Gastroesophageal sphincter (tissue), 4 donors: ENCODE results near the gene KIAA1217. TPM values are rescaled to one million over a fixed set of nuclear protein-coding genes. Genes with fewer than 3 reads are reported as not detected.

Experiments used
- ATAC-seq: fragments of 150-250 bp; one replicate; pipeline ENCODE4 v1.9.1; 2016; ENCODE audit warnings: mild to moderate bottlenecking, moderate library complexity
- H3K27ac ChIP-seq, 4 donors: fragments of 200-600 bp; sonication (generic) in 3 of 4; 1 replicate in 3 of 4; 2 replicates in 1 of 4; pipeline ENCODE4 v1.5.1; 2016 to 2019
- H3K27me3 ChIP-seq: fragments of 200-600 bp; sonication (generic); one replicate; pipeline ENCODE4 v1.5.1; 2019
- H3K36me3 ChIP-seq, 2 donors: fragments of 200-600 bp; sonication (generic); one replicate each; pipeline ENCODE4 v1.5.1; 2019; ENCODE audit warnings: control low read depth in 1 of 2
- H3K4me1 ChIP-seq, 3 donors: fragments of 200-600 bp; sonication (generic); 1 replicate in 2 of 3; 2 replicates in 1 of 3; pipeline ENCODE4 v1.5.1; 2016 to 2019; ENCODE audit warnings: control low read depth in 2 of 3
- H3K4me3 ChIP-seq, 2 donors: fragments of 200-600 bp; sonication (generic); one replicate each; pipeline ENCODE4 v1.5.1; 2019; ENCODE audit warnings: mild to moderate bottlenecking in 1 of 2, moderate library complexity in 1 of 2
- H3K9me3 ChIP-seq, 3 donors: fragments of 200-600 bp; sonication (generic); one replicate each; pipeline ENCODE4 v1.5.1; 2017 to 2019; ENCODE audit warnings: control low read depth in 2 of 3
- CTCF ChIP-seq, 4 experiments: fragments of 200-600 bp in 2 of 4; fragments of 450-650 bp in 2 of 4; sonication (generic) in 1 of 4; IDR thresholded peaks; one replicate each; pipeline ENCODE4 v1.5.1; 2017 to 2019; ENCODE audit warnings: antibody characterized with exemption in 4 of 4, mild to moderate bottlenecking in 2 of 4, moderate library complexity in 2 of 4
- EP300 ChIP-seq: sonication (generic); formaldehyde crosslinking; IDR thresholded peaks from one replicate; pipeline ENCODE4 v1.6.1; 2017; ENCODE audit warnings: antibody characterized with exemption, mild to moderate bottlenecking
- POLR2A ChIP-seq, 2 donors: fragments of 450-650 bp; IDR thresholded peaks; one replicate each; pipeline ENCODE4 v1.6.1; 2017; ENCODE audit warnings: antibody characterized with exemption in 2 of 2, mild to moderate bottlenecking in 2 of 2, moderate library complexity in 1 of 2
- POLR2AphosphoS5 ChIP-seq: sonication (generic); formaldehyde crosslinking; IDR thresholded peaks from one replicate; pipeline ENCODE4 v1.6.1; 2017; ENCODE audit warnings: antibody characterized with exemption
- WGBS, 2 donors: methylation state at CpG; one replicate each; pipeline ENCODE4 v1.1.5; 2018; ENCODE audit warnings: low coverage in 1 of 2; 5-methylcytosine and 5-hydroxymethylcytosine counted together
- total RNA-seq, 4 donors: library from RNA; depleted of rRNA; stranded (reverse); fragments of >200 nt; gene quantifications; one replicate each; pipeline ENCODE4 v1.1.0, GENCODE V29; 2016

Gene KIAA1217
- total RNA-seq, 4 donors from 2014 or later = 9.7 to 15.3 (median 12.7) TPM

GRCh38 chr10:24180891-24181290 is 28.0 kb upstream of the KIAA1217 start:
- Histone ChIP-seq H3K27me3 (no peaks in the 10 kb centered on the region), H3K4me3 (no peak overlapping the region), H3K9me3 (peaks cover 0 to 29% (median 0%) of the 10 kb centered on the region in 3 donors), H3K27ac (no peak overlapping the region), H3K4me1 (peaks cover 0 to 14% (median 0%) of the 10 kb centered on the region in 3 donors), H3K36me3 (no peaks in the 10 kb centered on the region)
- no peak for TF ChIP-seq POLR2A (IDR thresholded peaks at IDR 0.05)
- TF ChIP-seq CTCF (IDR thresholded peaks at IDR 0.05) = no peak
- TF ChIP-seq POLR2AphosphoS5 = no peak
- no peak for TF ChIP-seq EP300
- 68 to 100% methylated on average over 1 to 2 of the region's 2 CpGs for WGBS, 2 donors
- no peak for ATAC-seq

- Histone ChIP-seq H3K27ac (no peak overlapping the region), H3K9me3 (peaks cover 0 to 2% (median 0%) of the 10 kb centered on the region in 3 donors), H3K27me3 (no peaks in the 10 kb centered on the region), H3K4me3 (no peak overlapping the region), H3K4me1 (peaks cover 0 to 14% (median 0%) of the 10 kb centered on the region in 3 donors), H3K36me3 (no peaks in the 10 kb centered on the region)
- ATAC-seq = no peak
- WGBS, 2 donors = 67 to 83% methylated on average over 1 of the region's 1 CpG
- TF ChIP-seq POLR2AphosphoS5 (no peak), POLR2A (IDR thresholded peaks at IDR 0.05) (no peak), EP300 (no peak), CTCF (IDR thresholded peaks at IDR 0.05) (no peak)
Observed at GRCh38 chr10:24184455-24184854, 24.5 kb upstream of the KIAA1217 start.

GRCh38 chr10:24193330-24193729 is 15.6 kb upstream of the KIAA1217 start:
- Histone ChIP-seq H3K27me3 (no peaks in the 10 kb centered on the region), H3K4me1 (peaks cover 0 to 4% (median 3%) of the 10 kb centered on the region in 3 donors), H3K36me3 (no peaks in the 10 kb centered on the region), H3K27ac (no peak overlapping the region), H3K9me3 (no peaks in the 10 kb centered on the region), H3K4me3 (no peak overlapping the region)
- 84% methylated on average over 4 to 5 of the region's 5 CpGs for WGBS, 2 donors
- no peak for ATAC-seq
- TF ChIP-seq POLR2AphosphoS5 = no peak
- no peak for TF ChIP-seq POLR2A (IDR thresholded peaks at IDR 0.05)
- TF ChIP-seq CTCF (IDR thresholded peaks at IDR 0.05) = no peak
- no peak for TF ChIP-seq EP300

- H3K4me1 ChIP-seq = peaks cover 0 to 4% (median 3%) of the 10 kb centered on the region in 3 donors
- no peak overlapping the region for H3K4me3 ChIP-seq
- H3K9me3 ChIP-seq = no peaks in the 10 kb centered on the region
- WGBS, 2 donors = 66 to 71% methylated on average over 2 of the region's 2 CpGs
- H3K36me3 ChIP-seq = no peaks in the 10 kb centered on the region
- no peaks in the 10 kb centered on the region for H3K27me3 ChIP-seq
- ATAC-seq = no peak
- no peak overlapping the region for H3K27ac ChIP-seq
- TF ChIP-seq EP300 (no peak), POLR2A (IDR thresholded peaks at IDR 0.05) (no peak), POLR2AphosphoS5 (no peak), CTCF (IDR thresholded peaks at IDR 0.05) (no peak)
Observed at GRCh38 chr10:24197263-24197662, 11.7 kb upstream of the KIAA1217 start.

- WGBS, 2 donors = 73 to 98% methylated on average over 4 to 9 of the region's 14 CpGs
- Histone ChIP-seq H3K4me1 (peaks cover 0 to 2% (median 0%) of the 10 kb centered on the region in 3 donors), H3K27ac (peak overlapping the region in 1 of 4 donors; percentile 4), H3K4me3 (no peak overlapping the region), H3K36me3 (no peaks in the 10 kb centered on the region), H3K9me3 (no peaks in the 10 kb centered on the region), H3K27me3 (no peaks in the 10 kb centered on the region)
- no peak for ATAC-seq
- TF ChIP-seq EP300 (no peak), POLR2AphosphoS5 (no peak), CTCF (IDR thresholded peaks at IDR 0.05) (no peak), POLR2A (IDR thresholded peaks at IDR 0.05) (no peak)
Observed at GRCh38 chr10:24201503-24202180, 7.3 kb upstream of the KIAA1217 start.
